NCI-H2196 (cell line): ENCODE results near the gene SPTA1.
"Not testable (repeated sequence)": the region's sequence is repeated elsewhere in the genome, so short reads cannot be mapped to it uniquely, and the experiment has no call there.

ENCODE experiments used
- DNase-seq: peaks from one replicate; lab custom pipeline; 2025; ENCODE audit not compliant: unreplicated experiment; lab: John Stamatoyannopoulos, UW

Gene SPTA1

DNA sequence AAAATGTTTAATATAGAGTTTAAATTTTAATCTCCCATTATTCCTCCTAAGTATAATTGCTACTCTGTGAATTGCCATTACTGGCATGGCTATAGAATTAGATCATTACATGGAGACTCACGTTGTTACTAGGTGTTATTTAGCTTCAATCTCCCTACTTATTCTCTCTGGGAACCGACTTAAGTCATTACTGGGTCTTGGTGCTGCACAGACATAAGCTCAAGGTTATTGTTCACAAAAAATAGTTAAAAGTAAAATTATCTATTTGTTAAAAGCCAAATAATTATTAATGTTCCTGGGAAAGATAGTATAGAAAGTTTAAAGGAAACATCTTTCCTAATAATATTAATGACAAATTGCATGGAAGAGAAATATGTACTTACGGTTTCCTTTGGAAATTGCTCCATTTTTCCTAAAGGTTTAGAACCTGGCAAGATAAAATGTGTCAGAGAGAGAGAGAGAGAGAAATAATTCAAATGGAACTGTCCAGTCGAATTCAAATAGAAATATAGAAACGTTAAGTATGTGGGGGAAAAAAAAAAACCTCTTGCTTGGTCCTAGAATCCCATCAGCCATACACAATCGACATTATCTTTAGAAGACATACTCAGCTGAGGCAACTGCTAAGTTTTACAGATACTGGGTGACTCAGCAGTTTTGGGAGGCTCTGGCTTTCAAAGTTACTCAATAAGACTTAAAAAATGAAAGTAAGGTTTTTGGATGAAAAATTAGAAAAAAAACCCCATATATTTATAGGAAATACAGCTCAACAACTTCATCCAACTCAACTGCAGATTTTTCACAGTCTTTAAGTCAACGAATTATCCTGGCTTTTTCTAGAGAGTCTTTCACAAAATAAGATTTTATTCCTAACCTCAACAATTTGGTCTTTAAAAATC is at the start of gene SPTA1:
SPTA1 (minus strand) TSS at position 605 of the 899 bp plus-strand sequence; CDS start at position 407, 198 bp downstream.
- no peak for DNase-seq

DNA sequence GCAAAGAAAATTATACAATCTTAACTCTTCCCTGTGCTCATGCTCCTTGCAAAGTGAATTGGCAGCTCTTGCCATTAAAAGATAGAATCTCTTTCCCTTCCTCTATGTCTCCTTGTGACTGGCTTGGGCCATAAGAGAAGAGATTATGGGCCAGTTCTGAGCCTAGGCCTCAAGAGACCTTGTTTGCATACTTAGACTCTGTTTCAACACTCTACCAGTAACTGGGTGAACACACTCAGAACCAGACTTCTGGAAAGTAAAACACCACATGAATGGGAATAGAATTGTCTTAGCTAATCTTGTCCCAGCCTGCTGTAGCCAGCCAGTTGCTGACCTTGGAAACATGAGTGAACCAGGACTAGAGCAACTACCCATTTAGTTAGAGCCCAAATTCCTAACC is 49.3 kb upstream of the SPTA1 start:
- no peak for DNase-seq

DNA sequence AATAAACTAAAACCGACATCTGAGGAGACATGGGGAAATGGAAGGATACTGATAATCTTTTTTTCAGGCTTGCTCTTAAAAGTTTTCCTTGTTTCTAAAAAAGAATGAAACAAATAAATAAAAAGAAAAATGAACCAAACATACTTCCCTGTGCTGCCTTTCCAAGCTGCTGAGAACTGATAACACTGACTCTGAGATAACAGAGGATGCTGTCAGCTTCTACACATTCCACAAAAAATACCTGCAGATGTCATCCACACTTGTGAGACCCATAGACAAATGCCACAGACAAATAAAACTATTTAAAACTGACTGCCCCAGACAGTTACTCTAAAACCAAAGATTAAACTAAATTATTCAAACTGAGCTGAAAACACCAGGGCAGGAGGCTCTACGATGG is 46.0 kb upstream of the SPTA1 start:
- no peak for DNase-seq

DNA sequence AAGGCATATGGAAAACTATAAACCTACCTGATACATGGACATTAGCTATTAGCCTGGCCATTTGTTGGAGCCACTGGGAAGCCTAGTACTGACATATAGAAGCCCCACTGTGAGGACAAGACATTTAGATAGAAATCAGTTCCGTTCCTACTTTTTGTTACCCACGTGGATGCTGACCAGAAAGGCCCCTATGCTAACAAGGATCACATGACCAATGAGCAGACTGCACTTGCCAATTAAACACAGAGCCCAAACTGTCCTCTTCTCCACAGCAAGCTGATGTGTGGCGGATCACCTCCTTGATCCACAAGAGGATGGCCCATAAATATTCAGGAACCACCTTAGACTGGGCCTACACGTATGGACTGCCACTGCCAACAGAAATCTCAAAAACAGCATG is 45.2 kb upstream of the SPTA1 start:
- DNase-seq, result no peak

DNA sequence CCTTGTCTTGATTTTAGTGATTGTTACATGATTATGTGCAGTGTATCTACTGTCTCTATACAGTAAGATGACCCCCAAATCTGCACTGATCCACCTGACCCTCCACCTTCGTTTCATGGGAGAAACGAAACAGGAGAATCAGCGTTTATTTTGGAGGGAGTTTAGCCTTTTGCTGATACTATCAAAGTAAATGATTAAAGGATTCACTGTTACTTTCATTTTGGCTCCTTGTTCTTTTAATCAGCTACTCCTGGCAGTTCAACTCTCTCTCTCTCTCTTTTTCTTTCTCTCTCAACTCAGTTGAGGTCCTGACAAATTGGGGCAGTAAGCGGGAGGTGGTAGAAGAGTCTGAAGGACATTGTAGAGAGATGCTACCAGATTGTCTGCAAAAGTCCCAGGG is 43.9 kb upstream of the SPTA1 start:
- DNase-seq, result no peak

DNA sequence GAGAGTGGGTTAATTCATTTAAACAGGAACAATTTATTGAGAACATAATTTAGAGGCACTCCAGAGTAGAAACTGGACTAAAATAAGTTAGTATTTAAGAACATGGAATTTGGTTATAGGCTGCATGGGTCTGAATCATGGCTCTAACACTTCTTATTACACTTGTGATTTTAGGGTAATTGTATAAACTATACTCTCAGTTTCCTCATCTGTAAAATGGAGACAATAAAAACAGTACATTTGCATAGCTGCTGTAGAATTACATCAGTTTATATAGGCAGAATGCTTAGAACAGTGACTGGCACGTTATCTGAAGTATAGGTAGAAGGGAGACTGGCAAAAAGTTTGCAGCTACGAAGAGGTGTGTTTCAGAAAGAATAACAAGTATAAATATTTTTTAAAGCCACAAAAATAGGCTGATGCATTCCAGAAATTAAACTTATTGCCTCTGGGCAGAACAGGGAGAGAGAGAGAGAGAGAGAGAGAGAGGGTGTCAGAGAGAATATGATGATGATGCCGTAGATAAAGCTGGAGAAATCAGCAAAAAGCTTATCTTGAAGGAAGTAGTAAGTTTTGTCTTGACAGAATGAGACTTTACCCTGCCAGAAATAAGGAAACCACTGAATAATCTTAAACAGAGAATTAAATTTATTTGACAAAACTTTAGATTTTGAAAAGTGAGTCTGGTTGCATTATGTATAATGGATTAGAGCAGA is 42.2 kb upstream of the SPTA1 start:
- no peak for DNase-seq

DNA sequence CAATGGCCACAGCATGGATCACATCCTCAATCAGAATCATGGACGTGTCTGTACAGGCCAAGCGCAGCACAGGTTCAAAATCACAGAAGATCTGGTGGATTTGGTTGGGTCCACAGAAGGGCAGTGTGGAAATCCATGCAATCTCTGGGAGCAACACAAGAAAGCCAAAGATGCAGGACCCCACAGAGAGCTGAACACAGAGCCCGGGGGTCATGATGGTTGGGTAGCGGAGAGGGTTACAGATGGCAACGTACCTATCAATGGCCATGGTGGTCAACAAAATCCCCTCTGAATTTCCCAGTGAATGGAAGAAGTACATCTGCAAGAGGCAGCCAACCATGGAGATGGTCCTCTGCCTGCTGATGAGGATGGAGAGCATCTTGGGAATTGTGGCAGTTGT is 37.9 kb upstream of the SPTA1 start:
- DNase-seq, result no peak

DNA sequence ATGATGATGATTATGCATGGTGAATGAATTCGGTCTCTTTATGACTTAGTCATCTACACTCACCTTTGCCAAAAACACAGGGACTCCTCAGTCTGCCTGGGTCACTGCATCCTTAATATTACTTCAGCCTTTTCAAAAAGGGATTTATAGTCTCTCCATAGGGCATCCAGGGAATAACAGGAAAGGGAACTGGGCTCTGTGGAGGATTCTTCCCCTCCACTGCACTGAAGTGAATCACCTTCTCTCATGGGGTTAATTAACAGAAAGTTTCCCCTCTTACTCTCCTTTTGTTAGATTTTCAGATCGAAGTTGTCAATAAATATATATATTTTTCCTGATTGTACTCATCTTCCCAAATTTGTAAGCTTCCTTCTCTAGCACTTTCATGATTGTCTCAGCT is 34.1 kb upstream of the SPTA1 start, which contains the start of gene OR6K3:
OR6K3 (minus strand) TSS at position 101 of the 400 bp plus-strand sequence. CDS start 2,605 bp downstream, outside the sequence.
- DNase-seq, result no peak

DNA sequence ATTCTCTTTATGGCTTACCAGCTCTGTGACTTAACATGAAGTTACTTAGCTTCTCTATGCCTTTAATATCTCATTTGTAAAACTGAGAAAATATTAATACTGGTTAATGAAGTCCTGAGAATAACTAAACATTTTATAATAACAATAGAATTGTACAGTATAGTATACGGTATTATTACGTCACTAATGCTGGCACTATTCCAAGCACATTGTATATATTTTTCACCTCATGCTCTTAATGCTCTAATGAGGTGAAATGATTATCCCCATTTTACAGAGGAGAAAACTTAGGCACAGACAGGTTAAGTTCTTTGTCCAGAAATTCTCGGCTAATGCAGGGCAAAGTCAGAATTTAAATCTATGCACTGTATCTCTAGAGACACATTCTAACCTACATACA is 33.1 kb upstream of the SPTA1 start:
- DNase-seq, result no peak

DNA sequence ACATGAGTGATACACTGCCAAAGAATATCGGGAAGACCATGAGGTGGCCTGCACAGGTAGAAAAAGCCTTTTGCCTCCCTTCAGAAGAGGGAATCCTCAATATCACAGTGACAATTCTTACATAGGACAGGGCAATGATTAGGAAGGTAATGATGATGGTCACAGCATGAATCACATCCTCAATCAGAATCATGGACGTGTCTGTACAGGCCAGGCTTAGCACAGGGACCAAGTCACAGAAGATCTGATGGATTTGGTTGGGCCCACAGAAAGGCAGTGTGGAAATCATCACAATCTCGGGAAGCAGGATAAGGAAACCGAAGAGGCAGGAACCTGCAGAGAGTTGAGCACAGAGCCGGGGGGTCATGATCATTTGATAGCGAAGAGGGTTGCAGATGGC is 30.8 kb upstream of the SPTA1 start:
- DNase-seq, result no peak

DNA sequence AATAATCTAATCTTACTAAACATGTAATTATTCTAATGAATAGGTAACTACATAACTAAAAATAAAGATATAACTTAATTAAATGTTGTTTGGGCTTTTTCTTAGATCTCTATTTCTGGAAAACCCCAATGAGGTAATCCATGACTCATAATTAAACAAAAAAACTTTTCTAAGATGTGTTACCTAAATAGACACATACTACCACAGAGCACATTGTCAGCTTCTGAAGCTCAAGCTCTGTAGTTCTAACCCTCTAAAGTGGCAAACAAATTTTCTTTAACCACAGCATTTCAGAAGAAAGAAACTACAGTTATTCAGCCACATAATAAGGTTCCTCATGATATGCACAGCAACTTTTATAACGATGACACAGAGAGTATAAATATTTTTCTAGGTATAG is 29.8 kb upstream of the SPTA1 start:
- DNase-seq, result no peak

DNA sequence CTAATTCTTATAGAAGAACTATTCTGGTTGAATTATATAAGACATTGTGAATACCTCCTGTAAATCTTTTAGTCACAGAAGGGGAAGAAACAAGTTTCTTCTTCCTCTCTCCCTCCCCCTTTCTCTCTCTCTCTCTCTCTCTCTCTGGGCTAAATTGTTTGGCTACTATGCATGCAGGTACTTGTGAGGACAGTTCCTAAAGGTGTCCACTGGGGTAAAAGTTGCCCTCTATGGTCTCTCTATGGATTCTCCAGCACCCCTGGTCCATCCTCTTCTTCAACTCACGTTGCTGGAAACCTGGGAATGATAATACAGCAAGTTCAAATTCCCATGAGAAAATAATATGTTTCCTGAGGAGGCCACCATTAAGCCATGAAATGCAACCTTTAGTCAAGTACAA is 28.2 kb upstream of the SPTA1 start:
- DNase-seq, result no peak

DNA sequence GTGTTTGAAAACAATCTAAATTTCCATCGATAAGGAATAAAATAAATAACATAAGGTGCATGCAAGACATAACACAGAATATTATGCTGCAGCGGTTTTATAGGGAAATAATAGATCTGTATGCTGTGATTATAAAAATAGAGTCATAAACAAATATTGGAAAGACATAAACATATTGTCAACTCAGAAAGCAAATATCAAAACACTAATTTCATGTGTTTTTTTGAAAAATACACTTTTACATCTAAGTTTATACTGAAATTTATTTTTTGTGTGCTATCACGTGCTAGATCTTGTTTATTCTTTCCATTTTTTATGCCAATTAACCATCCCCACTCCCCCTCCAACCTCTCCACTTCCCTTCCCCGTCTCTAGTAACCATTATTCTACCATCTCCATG is 24.6 kb upstream of the SPTA1 start:
- no peak for DNase-seq

DNA sequence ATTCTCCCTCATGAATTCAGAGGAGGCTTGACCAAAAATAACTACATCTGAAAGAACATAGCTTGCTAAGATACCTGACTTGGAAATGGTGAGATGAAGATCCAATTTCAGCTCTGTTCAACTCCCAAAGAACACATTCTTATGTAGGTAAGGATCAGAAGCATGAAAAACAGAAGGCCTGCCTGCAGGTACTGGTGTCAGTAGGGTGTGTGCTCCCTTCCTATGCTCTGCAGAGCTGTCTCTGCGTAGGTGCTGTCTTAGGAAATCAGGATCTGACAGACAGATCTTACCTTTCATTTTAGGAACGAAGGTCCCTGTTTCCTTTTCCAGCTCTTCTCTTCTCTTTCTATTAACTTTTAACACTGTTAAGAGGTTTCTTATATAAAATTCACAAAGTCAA is 19.6 kb upstream of the SPTA1 start:
- DNase-seq, result no peak

DNA sequence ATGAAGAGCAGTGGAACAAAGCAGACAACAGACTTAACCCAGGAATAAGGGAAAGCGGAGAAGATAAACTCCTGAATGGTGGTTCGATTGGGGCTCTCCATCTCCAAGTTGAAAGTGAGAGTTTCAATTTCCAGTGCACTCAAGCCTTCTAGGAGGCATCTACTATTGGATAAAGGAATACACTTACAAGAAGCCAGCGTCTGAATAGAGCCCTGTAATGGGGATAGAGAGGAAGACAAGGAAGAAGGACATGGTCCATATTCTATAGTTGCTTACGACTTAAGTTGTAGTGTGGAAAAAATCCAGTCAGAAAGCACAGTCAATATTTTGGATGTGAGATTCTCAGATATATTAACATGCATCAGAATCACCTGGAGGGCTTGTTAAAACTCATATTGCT is 14.0 kb upstream of the SPTA1 start, which contains the start of gene OR6K2:
OR6K2 (minus strand) TSS at position 101 of the 400 bp plus-strand sequence; CDS start at position 101, 0 bp downstream.
- DNase-seq, result no peak

DNA sequence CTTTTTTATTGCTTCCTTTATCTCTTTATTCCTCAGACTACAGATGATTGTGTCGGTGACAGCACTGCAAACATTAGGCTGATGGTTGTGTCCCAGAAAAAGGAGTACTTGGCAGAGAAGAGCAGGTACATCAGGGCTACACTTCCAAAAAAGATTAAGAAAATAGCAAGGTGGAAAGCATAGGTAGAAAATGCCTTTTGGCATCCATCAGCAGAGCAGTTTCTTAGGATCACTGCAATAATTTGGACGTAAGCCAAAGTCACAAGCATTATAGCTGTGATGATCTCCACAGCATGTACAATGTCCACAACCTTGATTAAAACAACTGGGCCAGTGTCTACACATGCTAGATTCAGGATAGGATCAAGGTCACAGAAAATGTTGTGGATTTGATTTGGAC is 8.1 kb upstream of the SPTA1 start:
- no peak for DNase-seq

DNA sequence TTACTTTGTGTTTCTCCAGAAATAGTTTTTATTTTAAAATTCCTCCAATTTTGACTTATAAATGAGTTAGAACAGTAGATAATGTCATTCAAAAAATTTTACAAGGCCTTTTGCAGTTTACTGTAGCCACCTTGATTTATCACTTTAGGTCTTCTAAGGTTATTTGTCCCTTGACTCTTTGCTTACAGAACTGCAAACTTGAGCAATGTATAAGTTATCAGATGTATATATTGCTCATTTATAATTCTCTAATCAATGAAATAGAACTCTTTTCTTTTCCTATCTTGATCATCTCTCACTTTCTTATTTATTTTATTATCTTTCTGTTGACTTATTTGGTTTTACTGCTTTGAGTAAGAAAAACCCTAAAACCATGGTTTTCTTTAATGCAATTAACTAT is 5.8 kb upstream of the SPTA1 start:
- no peak for DNase-seq

DNA sequence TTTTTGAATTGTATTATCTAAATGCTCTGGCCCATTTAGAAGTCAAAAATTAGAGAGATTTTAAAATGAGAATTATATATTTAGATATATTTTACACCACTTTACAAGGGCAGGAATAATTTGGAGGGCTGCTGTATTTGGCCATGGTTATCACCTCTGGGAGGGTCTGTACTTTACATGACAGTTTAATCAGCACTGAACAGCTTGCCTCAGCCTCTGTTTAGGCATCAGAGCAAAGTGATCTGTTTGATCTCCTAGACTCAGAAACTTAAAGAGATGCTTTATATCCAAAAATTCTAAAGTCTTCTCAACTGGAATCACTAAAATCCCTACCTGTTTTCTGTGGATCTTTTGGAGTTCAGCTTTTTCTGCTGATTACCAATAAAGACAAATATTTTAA is 5.4 kb upstream of the SPTA1 start:
- no peak for DNase-seq

DNA sequence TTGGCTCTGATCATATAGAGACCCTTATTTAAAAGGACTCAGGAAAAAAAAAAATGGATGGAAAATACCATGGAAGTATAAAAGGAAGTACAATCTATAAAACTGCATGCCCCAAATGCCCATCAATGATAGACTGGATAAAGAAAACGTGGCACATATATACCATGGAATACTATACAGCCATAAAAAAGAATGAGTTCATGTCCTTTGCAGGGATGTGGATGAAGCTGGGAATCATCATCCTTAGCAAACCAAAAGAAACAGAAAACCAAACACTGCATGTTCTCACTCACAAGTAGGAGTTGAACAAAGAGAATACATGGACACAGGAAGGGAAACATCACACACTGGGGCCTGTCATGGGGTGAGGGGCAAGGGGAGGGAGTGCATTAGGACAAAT is 4.6 kb upstream of the SPTA1 start:
- not testable (repeated sequence) for DNase-seq

DNA sequence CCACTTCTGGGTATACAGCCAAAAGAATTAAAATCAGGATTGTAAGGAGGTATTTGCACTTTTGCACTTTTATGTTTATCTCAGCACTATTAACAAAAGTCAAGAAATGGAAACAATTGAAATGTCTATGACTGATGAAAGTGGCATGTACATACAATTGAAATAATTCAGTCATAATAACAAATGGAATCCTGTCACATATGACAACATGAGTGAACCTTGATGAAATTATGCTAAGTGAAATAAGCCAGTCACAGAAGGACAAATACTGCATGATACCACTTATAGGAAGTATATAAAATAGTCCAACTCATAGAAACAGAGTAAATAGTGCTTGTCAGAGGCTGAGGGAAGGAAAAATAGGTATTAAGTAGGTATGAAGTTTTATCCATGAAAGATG is 3.4 kb upstream of the SPTA1 start:
- DNase-seq, result no peak

DNA sequence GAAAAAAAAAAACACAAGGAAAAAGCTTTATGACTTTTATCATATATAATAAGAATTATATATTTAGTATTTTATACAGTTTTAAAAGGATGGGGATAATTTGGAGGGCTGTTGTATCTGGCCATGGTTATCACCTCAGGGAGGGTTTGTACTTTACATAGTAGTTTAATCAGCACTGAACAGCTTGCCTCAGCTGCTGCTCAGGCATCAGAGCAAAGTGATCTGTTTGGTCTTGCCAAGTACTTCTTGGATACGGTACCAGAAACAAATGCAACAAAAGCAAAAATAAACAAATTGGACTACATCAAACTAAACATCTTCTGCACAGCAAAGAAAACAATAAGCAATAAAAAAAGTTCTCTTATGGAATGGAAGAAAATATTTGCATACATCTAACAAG is 2.6 kb upstream of the SPTA1 start:
- DNase-seq, result no peak

DNA sequence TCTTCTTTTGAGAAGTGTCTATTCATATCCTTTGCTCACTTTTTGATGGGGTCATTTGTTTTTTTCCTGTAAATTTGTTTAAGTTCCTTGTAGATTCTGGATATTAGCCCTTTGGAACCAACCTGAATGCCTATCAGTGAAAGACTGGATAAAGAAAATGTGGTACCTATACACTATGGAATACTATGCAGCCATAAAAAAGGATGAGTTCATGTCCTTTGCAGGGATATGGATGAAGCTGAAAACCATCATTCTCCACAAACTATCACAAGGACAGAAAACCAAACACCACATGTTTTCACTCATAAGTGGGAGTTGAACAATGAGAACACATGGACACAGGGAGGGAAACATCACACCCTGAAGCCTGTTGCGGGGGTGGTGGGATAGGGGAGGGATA is 1.8 kb upstream of the SPTA1 start:
- DNase-seq, result not testable (repeated sequence)
